NCI-H2081 treated with DMSO at 0.1 percent for 48 hours (cell line): ENCODE data around the gene ABCF1.

Experiments
- DNase-seq: peaks from one replicate; lab custom pipeline; 2025; lab: John Stamatoyannopoulos, UW

Gene ABCF1

DNA sequence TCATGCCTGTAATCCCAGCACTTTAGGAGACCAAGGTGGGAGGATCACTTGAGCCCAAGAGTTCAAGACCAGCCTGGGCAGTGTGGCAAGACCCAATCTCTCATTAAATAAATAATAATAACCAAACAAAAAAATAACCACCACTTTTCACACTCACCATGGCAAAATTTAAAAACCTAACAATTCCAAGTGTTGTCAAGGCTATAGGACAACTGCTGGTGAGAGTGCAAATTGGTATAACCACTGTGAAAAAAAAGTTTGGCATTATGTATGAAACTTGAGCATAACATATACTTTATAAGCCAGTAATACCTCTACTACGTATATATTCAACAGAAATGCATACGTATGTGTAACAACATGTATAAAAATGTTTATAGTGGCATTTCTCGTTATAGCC is 10.3 kb upstream of the ABCF1 start:
- no peak for DNase-seq

DNA sequence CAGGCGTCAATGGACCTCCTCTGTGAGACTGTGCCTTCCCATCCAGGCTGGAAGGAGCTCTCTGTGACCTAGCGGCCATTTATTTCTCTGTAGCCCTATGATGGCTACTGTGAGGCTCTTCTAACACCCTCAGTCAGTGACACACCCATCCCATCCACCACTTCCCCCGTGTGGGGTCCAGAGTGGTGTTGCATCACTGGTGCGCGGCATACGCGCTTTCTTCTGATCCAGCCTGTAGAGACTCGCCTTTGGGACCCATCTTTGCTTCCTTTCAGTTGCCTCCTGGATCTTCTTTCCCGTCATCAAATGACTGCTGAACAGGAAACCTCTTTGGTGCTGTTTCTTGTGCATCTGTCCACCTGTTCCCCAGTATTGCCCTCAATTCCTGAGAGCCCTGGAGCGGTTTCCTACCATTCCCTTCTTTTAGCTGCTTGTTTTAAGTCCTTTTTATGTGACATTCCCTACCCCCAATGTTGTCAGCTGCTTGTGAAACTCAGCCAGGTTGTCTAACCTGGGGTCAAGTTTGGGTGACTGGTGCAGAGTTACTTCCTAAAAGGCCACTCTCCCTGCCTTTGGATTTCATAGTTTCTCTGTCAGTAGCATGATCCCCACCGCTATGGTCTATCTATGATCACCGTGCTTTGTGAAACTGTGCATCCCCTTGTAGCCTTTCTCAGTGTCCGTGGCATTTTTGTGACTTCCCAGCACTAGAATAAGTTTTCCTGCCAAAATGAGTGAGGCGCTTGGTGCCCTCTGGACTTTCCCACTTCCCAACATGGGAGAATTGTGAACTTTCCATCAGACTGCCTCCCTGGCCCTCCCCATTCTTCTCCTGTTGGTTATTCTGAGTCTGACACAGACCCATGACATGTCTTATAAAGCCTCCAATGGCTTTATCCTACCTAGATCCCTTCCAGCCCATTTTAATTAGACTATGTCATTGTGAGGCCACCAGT is 8.5 kb upstream of the ABCF1 start:
- DNase-seq = no peak

- no peak for DNase-seq
These were observed 7.1 kb upstream of the ABCF1 start for GRCh38 chr6:30564114-30564513.

DNA sequence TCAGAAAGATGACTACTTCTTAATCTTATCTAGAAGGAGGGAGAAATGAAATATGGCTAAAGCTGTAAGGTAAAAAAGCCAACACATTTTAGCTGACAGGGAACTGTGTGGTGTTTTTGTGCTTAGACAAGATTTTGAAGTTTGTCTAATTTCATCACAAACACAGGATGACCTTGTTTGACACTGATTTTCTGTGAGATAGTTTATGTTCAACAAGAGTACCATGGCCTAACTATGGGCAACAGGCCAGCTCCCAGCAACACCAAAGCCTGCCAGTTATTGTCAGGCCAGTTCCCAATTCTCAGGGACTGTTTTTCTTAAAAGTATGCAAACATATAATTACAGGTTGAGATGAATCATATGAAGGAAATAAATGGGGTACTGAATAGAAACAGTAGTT is 5.5 kb upstream of the ABCF1 start:
- DNase-seq = no peak

DNA sequence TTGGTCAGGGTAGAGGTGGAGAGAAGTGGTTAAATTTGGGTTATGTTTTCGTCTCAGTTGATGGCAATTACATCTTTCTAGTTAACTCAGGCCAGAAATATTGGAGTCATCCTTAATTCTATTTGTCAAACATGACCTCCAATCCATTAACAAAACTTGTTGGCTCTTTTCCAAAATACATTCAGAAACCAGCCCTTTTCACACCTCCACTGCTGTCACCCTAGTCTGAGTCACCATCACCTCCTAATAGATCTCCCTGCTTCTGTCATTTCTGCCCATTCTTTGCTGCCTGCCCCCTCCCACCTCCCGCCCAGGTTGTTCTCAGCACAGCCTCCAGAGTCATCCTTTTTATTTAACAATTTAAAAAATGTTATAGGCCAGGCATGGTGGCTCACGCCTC is 3.0 kb upstream of the ABCF1 start:
- no peak for DNase-seq

DNA sequence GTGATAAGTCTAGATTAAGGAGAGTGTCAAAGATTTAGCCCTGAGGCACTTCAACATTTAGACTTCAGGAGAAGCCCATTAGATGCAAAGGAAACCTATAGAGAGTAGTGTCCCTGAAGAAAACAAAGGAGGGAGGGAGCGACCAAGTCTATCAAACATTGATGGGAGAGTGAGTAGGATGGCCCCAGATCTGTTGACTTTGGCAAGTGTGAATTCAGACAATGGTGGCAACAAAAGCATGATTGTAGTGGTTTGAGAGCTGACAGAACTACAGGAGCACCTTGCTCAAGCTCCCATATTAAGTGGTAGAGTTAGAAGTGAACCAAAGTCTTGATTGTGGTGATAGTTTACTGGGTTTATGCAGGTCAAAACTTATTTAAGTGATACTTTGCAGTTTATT is 979 bp upstream of the ABCF1 start:
- no peak for DNase-seq

GRCh38 chr6:30570740-30571074 is 535 bp upstream of the ABCF1 start:
- DNase-seq = no peak

- DNase-seq = no peak
These were observed 480 bp downstream of the ABCF1 start for GRCh38 chr6:30571762-30572082.

- no peak for DNase-seq
These were observed 906 bp downstream of the ABCF1 start for GRCh38 chr6:30572148-30572547.

GRCh38 chr6:30573113-30573512 is 1.9 kb downstream of the ABCF1 start:
- no peak for DNase-seq

DNA sequence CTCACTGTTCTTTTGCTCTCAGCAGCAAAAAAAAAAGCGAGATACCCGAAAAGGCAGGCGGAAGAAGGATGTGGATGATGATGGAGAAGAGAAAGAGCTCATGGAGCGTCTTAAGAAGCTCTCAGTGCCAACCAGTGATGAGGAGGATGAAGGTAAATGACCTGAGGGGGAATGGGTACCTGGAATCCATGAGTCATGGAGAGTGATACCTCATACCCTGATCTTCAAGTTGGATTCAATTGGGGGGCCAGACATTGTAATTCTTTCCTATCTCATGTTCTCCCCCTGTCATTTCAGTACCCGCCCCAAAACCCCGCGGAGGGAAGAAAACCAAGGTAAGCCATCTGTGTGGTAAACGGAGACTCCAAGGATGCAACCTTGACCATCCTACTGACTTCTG is 6.8 kb downstream of the ABCF1 start:
- DNase-seq = no peak

DNA sequence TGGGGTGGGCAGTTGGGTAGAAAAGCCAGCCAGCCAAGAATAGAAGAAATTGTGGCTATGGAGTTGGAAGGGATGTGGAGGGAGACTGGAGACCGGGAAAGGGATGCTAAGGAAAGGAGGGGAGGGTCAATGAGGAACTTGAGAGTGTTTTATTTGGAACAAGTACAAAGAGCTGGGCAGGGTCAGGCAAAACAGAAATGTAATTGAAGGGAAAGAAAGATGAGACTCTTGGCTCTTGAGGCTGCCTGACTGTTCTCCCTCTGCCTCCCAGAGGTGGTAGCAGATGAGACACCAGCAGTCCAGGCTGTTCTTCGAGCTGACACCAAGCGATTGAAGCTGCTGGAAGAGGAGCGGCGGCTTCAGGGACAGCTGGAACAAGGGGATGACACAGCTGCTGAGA is 12.7 kb downstream of the ABCF1 start:
- no peak for DNase-seq

DNA sequence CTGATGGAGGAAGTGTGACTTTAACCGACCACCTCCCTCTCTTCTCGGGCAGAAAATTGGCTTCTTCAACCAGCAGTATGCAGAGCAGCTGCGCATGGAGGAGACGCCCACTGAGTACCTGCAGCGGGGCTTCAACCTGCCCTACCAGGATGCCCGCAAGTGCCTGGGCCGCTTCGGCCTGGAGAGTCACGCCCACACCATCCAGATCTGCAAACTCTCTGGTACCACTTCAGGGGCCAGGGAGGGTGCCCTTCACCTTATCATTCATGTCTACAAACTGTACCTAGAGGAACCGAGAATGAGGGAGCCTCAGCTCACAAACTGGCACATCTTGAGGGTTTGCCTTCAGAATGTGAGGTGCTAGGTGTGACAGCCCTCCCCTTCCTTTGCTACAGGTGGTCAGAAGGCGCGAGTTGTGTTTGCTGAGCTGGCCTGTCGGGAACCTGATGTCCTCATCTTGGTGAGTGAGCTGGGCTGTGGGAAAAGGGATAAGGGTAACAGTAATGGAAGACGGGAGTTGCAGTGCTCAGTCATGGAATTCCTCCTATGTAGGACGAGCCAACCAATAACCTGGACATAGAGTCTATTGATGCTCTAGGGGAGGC is 18.6 kb downstream of the ABCF1 start:
- no peak for DNase-seq

DNA sequence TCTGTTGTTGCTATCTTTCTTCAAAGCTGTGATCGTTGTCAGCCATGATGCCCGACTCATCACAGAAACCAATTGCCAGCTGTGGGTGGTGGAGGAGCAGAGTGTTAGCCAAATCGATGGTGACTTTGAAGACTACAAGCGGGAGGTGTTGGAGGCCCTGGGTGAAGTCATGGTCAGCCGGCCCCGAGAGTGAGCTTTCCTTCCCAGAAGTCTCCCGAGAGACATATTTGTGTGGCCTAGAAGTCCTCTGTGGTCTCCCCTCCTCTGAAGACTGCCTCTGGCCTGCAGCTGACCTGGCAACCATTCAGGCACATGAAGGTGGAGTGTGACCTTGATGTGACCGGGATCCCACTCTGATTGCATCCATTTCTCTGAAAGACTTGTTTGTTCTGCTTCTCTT is 19.3 kb downstream of the ABCF1 start:
- DNase-seq = no peak

- DNase-seq = no peak
These were observed 19.8 kb downstream of the ABCF1 start for GRCh38 chr6:30591008-30591407.

DNA sequence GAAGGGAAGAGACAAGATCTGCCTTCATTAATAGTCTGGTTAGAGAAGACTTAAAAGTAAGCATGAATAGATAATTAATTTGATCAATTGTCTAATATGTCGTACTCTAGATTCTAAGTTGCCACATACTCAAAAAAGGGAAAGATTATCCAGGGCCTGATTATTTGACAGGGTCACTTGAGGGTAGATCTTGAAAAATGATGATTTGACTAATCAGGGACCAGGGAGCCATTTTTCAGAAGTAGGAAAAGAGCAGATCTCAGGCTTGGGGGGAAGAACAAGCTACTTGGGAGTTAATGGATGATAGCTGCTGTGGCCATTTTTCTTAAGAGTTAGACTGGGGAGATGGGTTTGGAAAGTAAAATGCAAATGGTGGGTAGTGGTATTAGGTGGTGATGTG is 21.0 kb downstream of the ABCF1 start:
- DNase-seq = no peak

GRCh38 chr6:30597315-30598144 is 26.3 kb downstream of the ABCF1 start:
- peak; percentile 21 for DNase-seq

DNA sequence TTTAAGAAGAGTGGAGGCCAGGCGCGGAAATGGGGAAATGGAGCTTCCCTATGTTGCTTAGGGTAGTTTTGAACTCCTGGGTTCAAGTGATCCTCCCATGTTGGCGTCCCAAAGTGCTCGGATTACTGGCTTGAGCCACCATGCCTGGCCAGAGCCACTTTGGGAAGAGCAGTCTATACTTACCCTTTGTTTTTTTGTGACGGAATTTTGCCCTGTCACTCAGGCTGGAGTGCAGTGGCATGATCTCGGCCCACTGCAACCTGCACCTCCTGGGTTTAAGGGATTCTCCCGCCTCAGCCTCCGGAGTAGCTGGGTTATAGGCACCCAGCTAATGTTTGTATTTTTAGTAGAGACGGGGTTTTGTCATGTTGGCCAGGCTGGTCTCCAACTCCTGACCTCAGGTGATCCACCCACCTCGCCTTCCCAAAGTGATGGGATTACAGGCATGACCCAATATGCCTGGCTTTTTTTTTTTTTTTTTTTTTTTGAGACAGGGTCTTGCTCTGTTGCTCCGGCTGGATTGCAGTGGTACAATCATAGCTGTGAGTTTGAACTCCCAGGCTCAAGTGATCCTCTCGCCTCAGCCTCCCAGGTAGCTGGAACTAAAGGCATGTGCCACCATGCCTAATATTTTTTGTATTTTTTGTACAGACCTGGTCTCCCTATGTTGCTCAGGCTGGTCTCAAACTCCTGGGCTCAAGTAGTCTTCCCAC is 27.8 kb downstream of the ABCF1 start:
- no peak for DNase-seq

DNA sequence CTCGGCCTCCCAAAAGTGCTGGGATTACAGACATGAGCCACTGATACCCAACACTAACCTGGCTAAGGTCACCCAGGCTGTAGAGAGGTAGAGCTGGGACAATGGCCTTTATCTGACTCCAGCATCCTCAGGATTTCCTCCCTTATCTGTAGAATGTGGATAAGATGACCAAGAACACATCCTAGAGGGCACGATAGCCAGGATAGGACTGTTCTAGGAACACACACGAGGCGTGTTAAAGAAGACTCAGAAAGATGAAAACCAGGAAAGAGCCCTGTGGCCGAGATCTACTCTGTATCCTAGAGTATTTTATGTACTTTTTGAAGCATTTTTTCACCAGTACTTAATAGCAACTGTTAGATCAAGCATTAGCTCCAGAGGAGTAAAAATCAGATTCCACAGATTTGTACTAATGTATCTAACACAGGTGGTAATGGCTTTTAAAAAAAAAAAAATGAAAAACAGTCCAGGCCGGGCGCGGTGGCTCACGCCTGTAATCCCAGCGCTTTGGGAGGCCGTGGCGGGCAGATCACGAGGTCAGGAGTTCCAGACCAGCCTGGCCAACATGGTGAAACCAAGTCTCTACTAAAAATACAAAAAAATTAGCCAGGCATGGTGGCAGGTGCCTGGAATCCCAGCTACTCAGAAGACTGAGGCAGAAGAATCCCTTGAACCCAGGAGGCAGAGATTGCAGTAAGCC is 28.5 kb downstream of the ABCF1 start:
- DNase-seq = no peak

DNA sequence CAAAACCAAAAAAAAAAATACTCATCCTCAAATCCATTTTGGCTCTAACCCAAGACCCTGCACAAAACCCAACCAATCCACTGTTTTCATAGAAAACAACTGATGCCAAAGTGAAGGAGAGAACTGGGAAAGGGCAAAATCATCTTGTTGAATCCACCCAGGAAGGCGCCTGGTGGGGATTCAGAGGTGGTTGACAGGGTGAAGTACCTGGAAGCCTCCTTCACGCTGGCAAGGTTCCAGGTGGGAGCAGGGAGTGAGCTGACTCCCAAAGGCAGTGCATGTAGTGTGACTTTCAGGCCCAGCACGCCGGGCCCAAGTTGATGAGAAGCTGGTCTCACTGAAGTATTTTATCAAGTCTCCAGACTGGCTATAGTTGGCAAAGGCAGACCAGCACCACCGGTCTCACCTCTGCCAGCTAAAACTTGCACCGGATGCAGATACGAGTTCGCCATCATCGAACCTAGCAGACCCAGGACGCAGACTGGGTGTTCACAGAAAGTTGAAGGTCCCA is 29.3 kb downstream of the ABCF1 start:
- DNase-seq = no peak

DNA sequence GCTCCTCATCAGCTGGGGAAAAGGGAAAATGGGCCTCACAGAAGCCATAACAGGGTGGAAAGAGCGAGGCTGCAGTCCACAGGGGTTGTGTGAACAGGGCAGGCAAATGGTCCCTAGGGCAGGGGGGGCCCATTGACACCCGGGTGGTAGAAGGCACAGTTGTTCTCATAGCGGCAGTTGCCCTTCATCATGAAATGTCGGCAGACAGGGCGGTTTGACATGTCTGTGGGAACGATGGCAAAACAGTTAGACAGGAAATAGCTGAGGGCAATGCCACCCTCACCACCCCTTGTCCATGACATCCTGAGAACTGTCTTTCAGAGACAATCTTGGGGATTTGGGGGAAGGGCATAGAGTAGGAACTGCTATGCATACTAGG is 30.2 kb downstream of the ABCF1 start:
- DNase-seq = no peak
